PFSK-1 (cell line): ENCODE measurements around the gene ZNF592.

Experiments used
- POLR2AphosphoS5 ChIP-seq: IDR thresholded peaks from 2 replicates; pipeline ENCODE4 v1.6.1; 2012; ENCODE audit warnings: low read depth, mild to moderate bottlenecking, control low read depth, low read length, moderate library complexity
- REST ChIP-seq, 2 experiments: IDR thresholded peaks; 2 replicates each; pipeline versions ENCODE4 v1.6.1 to v1.8.0; 2011 to 2012; ENCODE audit warnings: low read depth in 2 of 2, low read length in 2 of 2, control low read depth in 1 of 2, inconsistent platforms in 1 of 2, mild to moderate bottlenecking in 1 of 2, moderate library complexity in 1 of 2; ENCODE audit not compliant: insufficient read depth in 1 of 2
- TAF1 ChIP-seq: IDR thresholded peaks from 2 replicates; pipeline ENCODE4 v1.6.1; 2012; ENCODE audit warnings: low read length, control low read depth, borderline replicate concordance; ENCODE audit not compliant: insufficient read depth

- TF ChIP-seq REST (IDR thresholded peaks at IDR 0.05; ENCODE audit: insufficient read depth in 1 of 2, low read depth in 2 of 2, low read length in 2 of 2) (no peak), POLR2AphosphoS5 (no peak), TAF1 (no peak)
Measured at GRCh38 chr15:84785053-84785452, 36.7 kb downstream of the ZNF592 start.
